GM19468 (cell line): Measurements from ENCODE around the gene NAT14.
"Not testable (repeated sequence)": the region's sequence is repeated elsewhere in the genome, so short reads cannot be mapped to it uniquely, and the experiment has no call there.

Source experiments
- ATAC-seq: cut with Tn5 transposase; IDR thresholded peaks from one replicate; pipeline ENCODE4 v1.9.1; 2021; ENCODE audit warnings: mild to moderate bottlenecking, moderate library complexity, moderate number of reproducible peaks; ENCODE audit not compliant: unreplicated experiment; ENCODE audit errors: extremely low read depth

NAT14 gene

GRCh38 chr19:55484593-55485438 lies at the start of gene NAT14:
TSS of gene NAT14 (plus strand) at chr19:55485188. CDS start at chr19:55485709, 521 bp downstream.
- ATAC-seq, result no peak

- ATAC-seq, result no peak
Measured at GRCh38 chr19:55436847-55437246, 48.1 kb upstream of the NAT14 start.

- no peak for ATAC-seq
Measured at GRCh38 chr19:55437410-55437809, 47.6 kb upstream of the NAT14 start.

GRCh38 chr19:55439052-55439451 lies 45.9 kb upstream of the NAT14 start:
- no peak for ATAC-seq

- ATAC-seq, result no peak
Measured at GRCh38 chr19:55440411-55441105, 44.4 kb upstream of the NAT14 start.

- no peak for ATAC-seq
Measured at GRCh38 chr19:55441319-55441691, 43.7 kb upstream of the NAT14 start.

GRCh38 chr19:55441692-55442321 lies 43.2 kb upstream of the NAT14 start:
- no peak for ATAC-seq

- ATAC-seq, result no peak
Measured at GRCh38 chr19:55442372-55442961, 42.5 kb upstream of the NAT14 start.

GRCh38 chr19:55443045-55443823 lies 41.8 kb upstream of the NAT14 start, which contains the start of gene SHISA7:
TSS of gene SHISA7 (minus strand) at chr19:55443300. CDS start at chr19:55442863, 437 bp downstream.
- ATAC-seq, result no peak

- no peak for ATAC-seq
Measured at GRCh38 chr19:55443824-55444480, 41.0 kb upstream of the NAT14 start.

- ATAC-seq, result no peak
Measured at GRCh38 chr19:55444646-55445045, 40.3 kb upstream of the NAT14 start.

- no peak for ATAC-seq
Measured at GRCh38 chr19:55446060-55446459, 38.9 kb upstream of the NAT14 start.

- ATAC-seq, result no peak
Measured at GRCh38 chr19:55447421-55448174, 37.4 kb upstream of the NAT14 start.

GRCh38 chr19:55448175-55448490 lies 36.9 kb upstream of the NAT14 start:
- ATAC-seq, result not testable (repeated sequence)

- ATAC-seq, result no peak
Measured at GRCh38 chr19:55449469-55449868, 35.5 kb upstream of the NAT14 start.

- ATAC-seq, result no peak
Measured at GRCh38 chr19:55451163-55451964, 33.6 kb upstream of the NAT14 start.

GRCh38 chr19:55451965-55452748 lies 32.8 kb upstream of the NAT14 start:
- no peak for ATAC-seq
